Testis (tissue), 3 donors: ENCODE measurements around the gene LRP1B. TPM values are rescaled to one million over a fixed set of nuclear protein-coding genes. Genes with fewer than 3 reads are reported as not detected.

Experiments used
- DNase-seq: peaks from one replicate; pipeline ENCODE4 v3.0.0-alpha.2; 2019
- H3K27ac ChIP-seq, 2 donors: fragments of 200-600 bp; sonication (generic); one replicate each; pipeline ENCODE4 v1.5.1; 2019
- H3K27me3 ChIP-seq: fragments of 200-600 bp; sonication (generic); one replicate; pipeline ENCODE4 v1.5.1; 2019
- H3K36me3 ChIP-seq: fragments of 200-600 bp; sonication (generic); one replicate; pipeline ENCODE4 v1.5.1; 2017; ENCODE audit warnings: low read depth; ENCODE audit errors: missing control alignments
- H3K4me1 ChIP-seq: fragments of 200-600 bp; sonication (generic); one replicate; pipeline ENCODE4 v1.5.1; 2019
- H3K4me3 ChIP-seq, 2 donors: fragments of 200-600 bp; sonication (generic); one replicate each; pipeline ENCODE4 v1.5.1; 2017 to 2019
- H3K9me3 ChIP-seq: fragments of 200-600 bp; sonication (generic); one replicate; pipeline ENCODE4 v1.5.1; 2017
- POLR2A ChIP-seq: fragments of 450-650 bp; IDR thresholded peaks from one replicate; pipeline ENCODE4 v1.6.1; 2017; ENCODE audit warnings: antibody characterized with exemption, mild to moderate bottlenecking, moderate library complexity
- WGBS, 2 donors: methylation state at CpG; one replicate each; pipeline ENCODE4 v1.1.5; 2018; 5-methylcytosine and 5-hydroxymethylcytosine counted together
- intact Hi-C: fragments of 100-400 bp; cut with DNase I; formaldehyde crosslinking; loops from one replicate; pipeline ENCODE4 v1.15.1; 2023; ENCODE audit warnings: low total_unique reads
- polyA plus RNA-seq: library from polyadenylated mRNA; stranded (reverse); fragments of 350-450 nt; fragmentation: Illumina TruSeq; extraction: RNeasy Lipid Tissue Mini Kit (QIAGEN cat#74804); gene quantifications from one replicate; pipeline ENCODE4 v1.2.3, GENCODE V29; 2014; ENCODE audit warnings: low read depth, low replicate concordance; ENCODE audit not compliant: insufficient read depth
- total RNA-seq, 2 donors: library from RNA; depleted of rRNA; stranded (reverse); fragments of >200 nt; gene quantifications; one replicate each; pipeline ENCODE4 v1.2.3, GENCODE V29; 2016
- TF ChIP-seq, protein P1 (sequence below), 3 experiments: fragments of 450-650 bp in 2 of 3; fragments of 200-600 bp in 1 of 3; sonication (generic) in 1 of 3; IDR thresholded peaks; one replicate each; pipeline ENCODE4 v1.5.1; 2016 to 2019; ENCODE audit warnings: antibody characterized with exemption in 3 of 3, mild to moderate bottlenecking in 2 of 3, moderate library complexity in 1 of 3

The LRP1B gene
- total and polyA plus RNA-seq, 3 donors from 2014 or later, result 0.79 to 1.9 (median 0.84) TPM

DNA sequence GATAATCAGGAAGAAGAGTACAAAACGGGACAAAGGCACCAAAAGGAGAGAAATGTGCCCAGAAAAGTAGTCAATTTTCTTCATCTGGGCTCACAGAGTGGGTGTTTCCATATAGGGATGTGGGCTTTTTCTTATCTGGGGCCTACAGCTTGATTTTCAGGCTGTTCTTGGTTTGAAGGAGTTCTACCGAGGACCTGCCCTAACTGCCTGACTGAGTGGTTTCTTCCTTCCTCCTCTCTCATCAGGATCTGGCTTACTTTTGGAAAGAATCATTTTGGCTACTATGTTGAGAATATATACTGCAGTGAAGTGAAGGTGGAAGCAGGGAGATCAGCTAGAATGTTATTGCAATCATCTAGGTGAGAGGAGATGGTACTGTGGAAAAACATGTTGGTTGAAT, 316.7 kb downstream of the LRP1B start:
- WGBS, 2 donors, result 75 to 94% methylated on average over 2 of the region's 2 CpGs
- Histone ChIP-seq H3K9me3 (no peaks in the 10 kb centered on the region), H3K36me3 (no peaks in the 10 kb centered on the region), H3K27ac (no peak overlapping the region), H3K4me1 (no peaks in the 10 kb centered on the region), H3K4me3 (no peak overlapping the region), H3K27me3 (no peaks in the 10 kb centered on the region)
- intact Hi-C loops, result no loop called here
- no peak for DNase-seq
- TF ChIP-seq, protein P1, sequence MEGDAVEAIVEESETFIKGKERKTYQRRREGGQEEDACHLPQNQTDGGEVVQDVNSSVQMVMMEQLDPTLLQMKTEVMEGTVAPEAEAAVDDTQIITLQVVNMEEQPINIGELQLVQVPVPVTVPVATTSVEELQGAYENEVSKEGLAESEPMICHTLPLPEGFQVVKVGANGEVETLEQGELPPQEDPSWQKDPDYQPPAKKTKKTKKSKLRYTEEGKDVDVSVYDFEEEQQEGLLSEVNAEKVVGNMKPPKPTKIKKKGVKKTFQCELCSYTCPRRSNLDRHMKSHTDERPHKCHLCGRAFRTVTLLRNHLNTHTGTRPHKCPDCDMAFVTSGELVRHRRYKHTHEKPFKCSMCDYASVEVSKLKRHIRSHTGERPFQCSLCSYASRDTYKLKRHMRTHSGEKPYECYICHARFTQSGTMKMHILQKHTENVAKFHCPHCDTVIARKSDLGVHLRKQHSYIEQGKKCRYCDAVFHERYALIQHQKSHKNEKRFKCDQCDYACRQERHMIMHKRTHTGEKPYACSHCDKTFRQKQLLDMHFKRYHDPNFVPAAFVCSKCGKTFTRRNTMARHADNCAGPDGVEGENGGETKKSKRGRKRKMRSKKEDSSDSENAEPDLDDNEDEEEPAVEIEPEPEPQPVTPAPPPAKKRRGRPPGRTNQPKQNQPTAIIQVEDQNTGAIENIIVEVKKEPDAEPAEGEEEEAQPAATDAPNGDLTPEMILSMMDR (IDR thresholded peaks at IDR 0.05), result no peak
- TF ChIP-seq POLR2A, result no peak

DNA sequence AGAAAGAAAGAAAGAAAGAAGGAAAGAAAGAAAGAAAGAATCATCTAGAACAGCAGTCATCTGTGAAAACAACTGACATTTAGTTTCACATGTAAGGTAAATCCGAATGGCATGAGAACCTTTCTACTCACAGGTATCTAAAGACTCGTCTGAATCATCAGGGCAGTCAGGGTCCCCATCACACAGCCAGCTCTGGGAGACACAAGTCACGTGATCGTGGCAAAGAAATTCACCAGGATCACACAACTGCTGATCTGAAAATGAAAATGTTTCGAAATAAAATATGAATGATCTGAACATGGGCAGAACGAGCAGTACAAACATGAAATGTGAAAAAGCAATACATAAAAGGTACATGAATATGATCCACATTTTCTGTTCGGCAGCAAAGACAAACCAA, 320.7 kb downstream of the LRP1B start:
- 74 to 85% methylated on average over 7 of the region's 7 CpGs for whole genome bisulfite sequencing, 2 donors

DNA sequence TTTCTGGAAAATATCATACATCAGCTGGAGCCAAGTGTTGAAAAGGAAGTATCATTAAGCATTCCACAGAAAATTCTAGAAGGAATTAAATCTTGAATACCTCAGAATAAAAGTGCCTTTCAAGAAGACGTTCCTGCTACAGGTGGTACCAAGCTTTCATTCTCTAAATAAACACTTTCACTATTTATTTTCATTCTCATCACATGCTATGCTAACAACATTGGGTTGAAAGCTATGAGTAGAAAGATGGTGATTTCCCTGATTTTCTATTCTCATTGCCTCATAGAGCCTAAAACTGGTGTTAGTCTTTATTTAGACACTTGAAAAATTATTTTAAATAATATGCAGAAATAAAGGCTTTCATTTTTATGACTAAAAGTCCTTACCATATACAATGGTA, 324.7 kb downstream of the LRP1B start:
- H3K27me3 ChIP-seq, result no peaks in the 10 kb centered on the region
- no peak overlapping the region for H3K27ac ChIP-seq
- H3K4me3 ChIP-seq, result no peak overlapping the region
- no peaks in the 10 kb centered on the region for H3K9me3 ChIP-seq
- no peaks in the 10 kb centered on the region for H3K36me3 ChIP-seq
- WGBS, 2 donors, result 81 to 95% methylated on average over 1 of the region's 1 CpG
- H3K4me1 ChIP-seq, result no peaks in the 10 kb centered on the region
- intact Hi-C loops, result no loop called here
- no peak for DNase-seq
- TF ChIP-seq, protein P1 (IDR thresholded peaks at IDR 0.05), result no peak
- no peak for TF ChIP-seq POLR2A

More for the DNA sequence above, 320.7 kb downstream of the LRP1B start:
- intact Hi-C loops, result no loop called here
- DNase-seq, result no peak
- no peaks in the 10 kb centered on the region for H3K4me1 ChIP-seq
- no peaks in the 10 kb centered on the region for H3K9me3 ChIP-seq
- H3K36me3 ChIP-seq, result no peaks in the 10 kb centered on the region
- H3K4me3 ChIP-seq, result no peak overlapping the region
- no peak for TF ChIP-seq POLR2A
- TF ChIP-seq, protein P1 (IDR thresholded peaks at IDR 0.05), result no peak
- H3K27me3 ChIP-seq, result no peaks in the 10 kb centered on the region
- no peak overlapping the region for H3K27ac ChIP-seq

DNA sequence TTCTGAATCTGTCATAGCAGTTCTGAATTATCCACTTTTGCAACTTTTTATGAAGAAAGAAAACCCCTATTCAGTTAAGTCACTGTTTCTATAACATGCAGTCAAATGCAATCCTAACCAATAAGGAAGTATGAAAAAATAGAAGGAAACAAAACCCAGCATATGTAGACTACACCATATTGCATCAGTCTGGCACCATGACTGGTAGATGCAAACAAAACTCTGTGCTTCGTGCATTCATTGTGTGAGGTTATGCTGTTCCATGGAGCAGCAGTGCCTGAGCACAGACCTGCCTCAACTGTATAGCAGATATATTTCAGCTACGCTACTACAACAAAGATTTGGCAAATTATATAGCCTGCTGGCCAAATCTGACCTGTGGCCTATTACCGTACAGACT, 325.5 kb downstream of the LRP1B start:
- H3K27me3 ChIP-seq, result no peaks in the 10 kb centered on the region
- WGBS, 2 donors, result 84 to 93% methylated on average over 3 of the region's 3 CpGs
- H3K4me3 ChIP-seq, result no peak overlapping the region
- TF ChIP-seq, protein P1 (IDR thresholded peaks at IDR 0.05), result no peak
- no peak for TF ChIP-seq POLR2A
- no peak for DNase-seq
- intact Hi-C loops, result no loop called here
- no peaks in the 10 kb centered on the region for H3K9me3 ChIP-seq
- H3K36me3 ChIP-seq, result no peaks in the 10 kb centered on the region
- H3K27ac ChIP-seq, result no peak overlapping the region
- H3K4me1 ChIP-seq, result no peaks in the 10 kb centered on the region

DNA sequence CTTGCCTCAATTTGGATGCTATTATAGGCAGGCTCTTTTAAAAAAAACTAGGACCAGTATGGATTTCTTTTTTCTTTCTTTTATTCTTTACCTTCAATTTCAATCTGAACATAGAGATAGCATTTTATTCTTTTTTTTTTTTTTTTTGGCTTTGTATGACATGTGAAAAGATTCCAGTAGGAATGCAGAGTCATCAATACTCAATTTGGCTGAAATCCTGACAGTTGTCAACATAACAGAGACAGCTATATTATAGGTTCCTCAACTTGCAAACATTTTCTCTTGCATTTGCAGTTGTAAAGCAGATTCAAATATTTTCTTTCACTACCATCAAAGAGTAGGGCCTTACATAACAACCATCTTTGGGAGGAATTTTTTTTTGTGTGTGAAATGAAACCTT, 334.4 kb downstream of the LRP1B start:
- TF ChIP-seq POLR2A, result no peak
- TF ChIP-seq, protein P1 (IDR thresholded peaks at IDR 0.05), result no peak
- no peaks in the 10 kb centered on the region for H3K9me3 ChIP-seq
- no peaks in the 10 kb centered on the region for H3K4me1 ChIP-seq
- DNase-seq, result no peak
- H3K36me3 ChIP-seq, result no peaks in the 10 kb centered on the region
- no peak overlapping the region for H3K27ac ChIP-seq
- no peaks in the 10 kb centered on the region for H3K27me3 ChIP-seq
- intact Hi-C loops, result no loop called here
- H3K4me3 ChIP-seq, result no peak overlapping the region
